HEK293 (cell line): ENCODE results near the gene HGFAC.

Source experiments
- CTCF ChIA-PET: fragments of 350-600 bp; formaldehyde crosslinking; extraction: SDS; loops from one replicate; lab custom pipeline; 2021; ENCODE audit warnings: antibody characterized with exemption; lab: Yijun Ruan, JAX
- POLR2A ChIA-PET: fragments of 300-600 bp; formaldehyde crosslinking; extraction: SDS; loops from one replicate; lab custom pipeline; 2020; ENCODE audit warnings: antibody characterized with exemption, inconsistent platforms; lab: Yijun Ruan, JAX
- H3K27ac ChIP-seq: fragments of 200-500 bp; sonication (Bioruptor generic); 2 replicates; pipeline ENCODE4 v1.5.1; 2014; ENCODE audit warnings: low read depth, low read length, control low read depth, inconsistent platforms; ENCODE audit errors: extremely low read depth
- H3K36me3 ChIP-seq, 2 experiments: fragments of 200-500 bp in 1 of 2; sonication (Bioruptor generic) in 1 of 2; 1 replicate in 1 of 2; 2 replicates in 1 of 2; pipeline ENCODE4 v1.5.1; 2014 to 2017; ENCODE audit warnings: inconsistent platforms in 2 of 2, low read length in 2 of 2; ENCODE audit not compliant: control insufficient read depth in 2 of 2, insufficient read depth in 1 of 2
- H3K4me1 ChIP-seq: fragments of 200-500 bp; sonication (Bioruptor generic); 2 replicates; pipeline ENCODE4 v1.5.1; 2014; ENCODE audit warnings: mild to moderate bottlenecking, low read length, inconsistent platforms; ENCODE audit not compliant: control insufficient read depth, insufficient read depth
- H3K4me3 ChIP-seq: 2 replicates; pipeline ENCODE4 v1.5.1; 2011; ENCODE audit warnings: low read depth, mild to moderate bottlenecking, control low read depth, low read length, moderate library complexity
- H3K9me3 ChIP-seq: fragments of 200-500 bp; sonication (Bioruptor generic); 2 replicates; pipeline ENCODE4 v1.5.1; 2014; ENCODE audit warnings: low read depth, low read length, inconsistent platforms; ENCODE audit not compliant: control insufficient read depth, insufficient read depth
- FEZF1 ChIP-seq: fragments of 450-650 bp; formaldehyde crosslinking; IDR thresholded peaks from 2 replicates; pipeline ENCODE4 v1.5.1; 2016; ENCODE audit warnings: missing biosample characterization, missing genetic modification characterization
- HOXC10 ChIP-seq: sonication (generic); formaldehyde crosslinking; IDR thresholded peaks from 2 replicates; pipeline ENCODE4 v1.8.1; 2023; ENCODE audit warnings: mild to moderate bottlenecking, missing genetic modification reagents
- KLF1 ChIP-seq: fragments of 450-650 bp; formaldehyde crosslinking; IDR thresholded peaks from 2 replicates; pipeline ENCODE4 v1.5.1; 2016; ENCODE audit warnings: missing biosample characterization, missing genetic modification characterization
- MZF1 ChIP-seq: fragments of 450-650 bp; formaldehyde crosslinking; IDR thresholded peaks from 2 replicates; pipeline ENCODE4 v1.5.1; 2017; ENCODE audit warnings: missing biosample characterization, missing genetic modification characterization, borderline replicate concordance
- PRDM4 ChIP-seq: fragments of 450-650 bp; formaldehyde crosslinking; IDR thresholded peaks from 2 replicates; pipeline ENCODE4 v1.5.1; 2017; ENCODE audit warnings: missing biosample characterization, missing genetic modification characterization
- RBAK ChIP-seq: fragments of 450-650 bp; formaldehyde crosslinking; IDR thresholded peaks from 2 replicates; pipeline ENCODE4 v1.5.1; 2016; ENCODE audit warnings: missing biosample characterization, missing genetic modification characterization
- SP3 ChIP-seq: fragments of 450-650 bp; formaldehyde crosslinking; IDR thresholded peaks from 2 replicates; pipeline ENCODE4 v1.5.1; 2016; ENCODE audit warnings: missing biosample characterization, missing genetic modification characterization
- ZBTB17 ChIP-seq: fragments of 450-650 bp; formaldehyde crosslinking; IDR thresholded peaks from 2 replicates; pipeline ENCODE4 v1.5.1; 2016; ENCODE audit warnings: missing biosample characterization, missing genetic modification characterization
- ZBTB21 ChIP-seq: fragments of 450-650 bp; formaldehyde crosslinking; IDR thresholded peaks from 2 replicates; pipeline ENCODE4 v1.5.1; 2017; ENCODE audit warnings: missing biosample characterization, missing genetic modification characterization
- ZBTB48 ChIP-seq: fragments of 450-650 bp; formaldehyde crosslinking; IDR thresholded peaks from 2 replicates; pipeline ENCODE4 v1.5.1; 2016; ENCODE audit warnings: missing biosample characterization, missing genetic modification characterization
- ZNF24 ChIP-seq: fragments of 450-650 bp; formaldehyde crosslinking; IDR thresholded peaks from 2 replicates; pipeline ENCODE4 v1.5.1; 2016; ENCODE audit warnings: missing biosample characterization, missing genetic modification characterization
- ZNF266 ChIP-seq: fragments of 450-650 bp; formaldehyde crosslinking; IDR thresholded peaks from 2 replicates; pipeline ENCODE4 v1.5.1; 2016; ENCODE audit warnings: missing biosample characterization, missing genetic modification characterization, low read depth
- ZNF366 ChIP-seq: fragments of 450-650 bp; formaldehyde crosslinking; conservative IDR thresholded peaks from 2 replicates; pipeline ENCODE4 v1.5.1; 2016; ENCODE audit warnings: missing biosample characterization, missing genetic modification characterization
- ZNF37A ChIP-seq: fragments of 450-650 bp; IDR thresholded peaks from 2 replicates; pipeline ENCODE4 v1.5.1; 2018; ENCODE audit warnings: missing biosample characterization, missing genetic modification characterization
- ZNF558 ChIP-seq: fragments of 450-650 bp; formaldehyde crosslinking; IDR thresholded peaks from 2 replicates; pipeline ENCODE4 v1.5.1; 2016; ENCODE audit warnings: missing biosample characterization, missing genetic modification characterization
- ZNF560 ChIP-seq: fragments of 450-650 bp; formaldehyde crosslinking; IDR thresholded peaks from 2 replicates; pipeline ENCODE4 v1.5.1; 2017; ENCODE audit warnings: missing biosample characterization, missing genetic modification characterization, borderline replicate concordance
- ZNF626 ChIP-seq: fragments of 450-650 bp; sonication (Bioruptor Pico); formaldehyde crosslinking; IDR thresholded peaks from 2 replicates; pipeline ENCODE4 v1.5.1; 2018; ENCODE audit warnings: missing biosample characterization, missing genetic modification characterization, inconsistent platforms
- ZNF837 ChIP-seq: fragments of 450-650 bp; formaldehyde crosslinking; IDR thresholded peaks from 2 replicates; pipeline ENCODE4 v1.5.1; 2016; ENCODE audit warnings: missing biosample characterization, missing genetic modification characterization
- ZSCAN4 ChIP-seq: fragments of 450-650 bp; formaldehyde crosslinking; IDR thresholded peaks from 2 replicates; pipeline ENCODE4 v1.5.1; 2017; ENCODE audit warnings: missing biosample characterization, missing genetic modification characterization
- TF ChIP-seq, protein P1 (sequence below): fragments of 450-650 bp; formaldehyde crosslinking; IDR thresholded peaks from 2 replicates; pipeline ENCODE4 v1.5.1; 2016; ENCODE audit warnings: missing biosample characterization, missing genetic modification characterization, borderline replicate concordance
- TF ChIP-seq, protein P2 (sequence below): fragments of 450-650 bp; formaldehyde crosslinking; IDR thresholded peaks from 2 replicates; pipeline ENCODE4 v1.5.1; 2017; ENCODE audit warnings: missing biosample characterization, mild to moderate bottlenecking, missing genetic modification characterization, moderate library complexity

Gene HGFAC

DNA sequence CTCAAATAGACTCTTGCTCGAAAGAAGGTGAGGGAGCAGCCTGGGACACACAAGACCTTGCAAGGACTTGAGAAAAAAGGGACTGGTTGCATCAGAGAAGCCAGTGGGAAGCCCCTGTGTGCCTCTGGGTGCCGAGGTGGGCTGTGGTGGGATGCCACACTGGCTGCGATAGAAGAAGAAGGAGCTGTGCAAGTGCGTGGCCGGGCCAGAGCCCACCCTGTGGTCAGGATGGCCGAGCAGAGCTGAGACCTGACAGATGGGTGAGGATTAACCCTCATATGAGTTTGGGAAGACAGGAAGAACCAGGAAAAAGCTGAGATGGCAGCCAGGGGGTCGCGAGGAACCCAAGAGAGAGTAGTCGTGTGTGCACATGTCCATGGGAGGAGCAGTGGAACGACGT is 44.6 kb upstream of the HGFAC start (continued):
- no peak for TF ChIP-seq ZBTB48 (tag by site-specific recombination)
- TF ChIP-seq ZNF558 (tag by site-specific recombination), result no peak

DNA sequence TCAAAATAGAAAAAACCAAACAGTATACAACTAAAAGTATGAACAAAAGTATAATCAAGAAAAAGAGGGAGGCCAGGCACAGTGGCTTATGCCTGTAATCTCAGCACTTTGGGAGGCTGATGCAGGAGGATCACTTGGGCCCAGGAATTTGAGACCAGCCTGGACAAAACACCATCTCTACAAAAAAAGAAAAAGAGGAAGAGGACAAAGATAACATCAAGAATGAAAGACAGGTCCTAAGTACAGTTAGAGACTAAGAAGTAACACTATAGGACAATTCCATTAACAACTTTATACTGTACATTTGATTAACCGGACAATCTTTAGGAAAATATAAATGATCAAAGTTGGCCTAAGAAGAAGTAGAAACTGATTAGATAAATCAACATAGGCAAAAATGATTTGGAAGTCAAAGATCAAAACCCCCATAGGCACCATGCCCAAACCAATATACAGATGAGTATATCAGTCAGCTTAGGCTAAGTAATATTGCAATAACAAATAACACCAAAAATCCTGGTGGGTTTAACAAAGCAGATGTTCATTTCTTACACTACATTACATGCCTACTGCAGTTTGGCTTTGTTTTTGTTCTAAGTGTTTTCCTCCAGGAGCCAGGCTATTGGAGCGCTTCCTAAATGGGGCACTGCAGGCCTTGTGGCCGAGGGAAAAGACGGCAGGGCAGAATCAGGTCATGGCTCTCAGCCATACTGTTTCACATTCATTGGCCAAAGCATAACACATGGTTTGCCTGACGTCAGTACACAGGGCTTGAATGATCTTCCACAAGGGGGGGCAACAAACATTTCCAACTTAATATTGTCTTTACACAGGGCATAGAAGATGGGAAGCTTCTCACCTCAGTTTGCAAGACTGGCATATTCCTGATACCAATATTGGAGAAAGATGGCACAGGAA is 42.2 kb upstream of the HGFAC start:
- CTCF ChIA-PET, result no interaction called here
- no peak overlapping the region for H3K27ac ChIP-seq
- POLR2A ChIA-PET, result no interaction called here
- H3K4me3 ChIP-seq, result no peak overlapping the region
- TF ChIP-seq HOXC10 (CRISPR knock-in tag), result no peak
- TF ChIP-seq ZNF560 (tag by site-specific recombination), result no peak
- TF ChIP-seq FEZF1 (tag by site-specific recombination), result no peak
- no peak for TF ChIP-seq KLF1
- TF ChIP-seq ZNF626 (tag by site-specific recombination), result no peak
- TF ChIP-seq PRDM4, result no peak
- TF ChIP-seq SP3, result no peak
- TF ChIP-seq ZNF37A (tag by site-specific recombination), result no peak
- TF ChIP-seq, protein P1, sequence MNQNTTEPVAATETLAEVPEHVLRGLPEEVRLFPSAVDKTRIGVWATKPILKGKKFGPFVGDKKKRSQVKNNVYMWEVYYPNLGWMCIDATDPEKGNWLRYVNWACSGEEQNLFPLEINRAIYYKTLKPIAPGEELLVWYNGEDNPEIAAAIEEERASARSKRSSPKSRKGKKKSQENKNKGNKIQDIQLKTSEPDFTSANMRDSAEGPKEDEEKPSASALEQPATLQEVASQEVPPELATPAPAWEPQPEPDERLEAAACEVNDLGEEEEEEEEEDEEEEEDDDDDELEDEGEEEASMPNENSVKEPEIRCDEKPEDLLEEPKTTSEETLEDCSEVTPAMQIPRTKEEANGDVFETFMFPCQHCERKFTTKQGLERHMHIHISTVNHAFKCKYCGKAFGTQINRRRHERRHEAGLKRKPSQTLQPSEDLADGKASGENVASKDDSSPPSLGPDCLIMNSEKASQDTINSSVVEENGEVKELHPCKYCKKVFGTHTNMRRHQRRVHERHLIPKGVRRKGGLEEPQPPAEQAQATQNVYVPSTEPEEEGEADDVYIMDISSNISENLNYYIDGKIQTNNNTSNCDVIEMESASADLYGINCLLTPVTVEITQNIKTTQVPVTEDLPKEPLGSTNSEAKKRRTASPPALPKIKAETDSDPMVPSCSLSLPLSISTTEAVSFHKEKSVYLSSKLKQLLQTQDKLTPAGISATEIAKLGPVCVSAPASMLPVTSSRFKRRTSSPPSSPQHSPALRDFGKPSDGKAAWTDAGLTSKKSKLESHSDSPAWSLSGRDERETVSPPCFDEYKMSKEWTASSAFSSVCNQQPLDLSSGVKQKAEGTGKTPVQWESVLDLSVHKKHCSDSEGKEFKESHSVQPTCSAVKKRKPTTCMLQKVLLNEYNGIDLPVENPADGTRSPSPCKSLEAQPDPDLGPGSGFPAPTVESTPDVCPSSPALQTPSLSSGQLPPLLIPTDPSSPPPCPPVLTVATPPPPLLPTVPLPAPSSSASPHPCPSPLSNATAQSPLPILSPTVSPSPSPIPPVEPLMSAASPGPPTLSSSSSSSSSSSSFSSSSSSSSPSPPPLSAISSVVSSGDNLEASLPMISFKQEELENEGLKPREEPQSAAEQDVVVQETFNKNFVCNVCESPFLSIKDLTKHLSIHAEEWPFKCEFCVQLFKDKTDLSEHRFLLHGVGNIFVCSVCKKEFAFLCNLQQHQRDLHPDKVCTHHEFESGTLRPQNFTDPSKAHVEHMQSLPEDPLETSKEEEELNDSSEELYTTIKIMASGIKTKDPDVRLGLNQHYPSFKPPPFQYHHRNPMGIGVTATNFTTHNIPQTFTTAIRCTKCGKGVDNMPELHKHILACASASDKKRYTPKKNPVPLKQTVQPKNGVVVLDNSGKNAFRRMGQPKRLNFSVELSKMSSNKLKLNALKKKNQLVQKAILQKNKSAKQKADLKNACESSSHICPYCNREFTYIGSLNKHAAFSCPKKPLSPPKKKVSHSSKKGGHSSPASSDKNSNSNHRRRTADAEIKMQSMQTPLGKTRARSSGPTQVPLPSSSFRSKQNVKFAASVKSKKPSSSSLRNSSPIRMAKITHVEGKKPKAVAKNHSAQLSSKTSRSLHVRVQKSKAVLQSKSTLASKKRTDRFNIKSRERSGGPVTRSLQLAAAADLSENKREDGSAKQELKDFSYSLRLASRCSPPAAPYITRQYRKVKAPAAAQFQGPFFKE (tag by site-specific recombination), result no peak
- no peak for TF ChIP-seq ZNF837 (tag by site-specific recombination)
- H3K9me3 ChIP-seq, result no peaks in the 10 kb centered on the region
- no peaks in the 10 kb centered on the region for H3K36me3 ChIP-seq
- no peaks in the 10 kb centered on the region for H3K4me1 ChIP-seq

GRCh38 chr4:3401436-3402171 is 40.2 kb upstream of the HGFAC start:
- H3K4me1 ChIP-seq, result no peaks in the 10 kb centered on the region
- H3K36me3 ChIP-seq, result no peaks in the 10 kb centered on the region
- H3K4me3 ChIP-seq, result no peak overlapping the region
- H3K27ac ChIP-seq, result no peak overlapping the region
- H3K9me3 ChIP-seq, result no peaks in the 10 kb centered on the region
- CTCF ChIA-PET, result no interaction called here
- POLR2A ChIA-PET, result no interaction called here
- TF ChIP-seq ZNF24 (tag by site-specific recombination) (no peak), MZF1 (tag by site-specific recombination) (no peak), ZNF266 (tag by site-specific recombination) (no peak), ZNF366 (tag by site-specific recombination) (no peak), RBAK (tag by site-specific recombination) (no peak), ZSCAN4 (no peak), ZBTB17 (no peak), ZBTB21 (tag by site-specific recombination) (no peak)
- TF ChIP-seq, protein P2, sequence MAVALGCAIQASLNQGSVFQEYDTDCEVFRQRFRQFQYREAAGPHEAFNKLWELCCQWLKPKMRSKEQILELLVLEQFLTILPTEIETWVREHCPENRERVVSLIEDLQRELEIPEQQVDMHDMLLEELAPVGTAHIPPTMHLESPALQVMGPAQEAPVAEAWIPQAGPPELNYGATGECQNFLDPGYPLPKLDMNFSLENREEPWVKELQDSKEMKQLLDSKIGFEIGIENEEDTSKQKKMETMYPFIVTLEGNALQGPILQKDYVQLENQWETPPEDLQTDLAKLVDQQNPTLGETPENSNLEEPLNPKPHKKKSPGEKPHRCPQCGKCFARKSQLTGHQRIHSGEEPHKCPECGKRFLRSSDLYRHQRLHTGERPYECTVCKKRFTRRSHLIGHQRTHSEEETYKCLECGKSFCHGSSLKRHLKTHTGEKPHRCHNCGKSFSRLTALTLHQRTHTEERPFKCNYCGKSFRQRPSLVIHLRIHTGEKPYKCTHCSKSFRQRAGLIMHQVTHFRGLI (tag by site-specific recombination), result no peak
